Kidney capillary endothelial cell (primary cell): ENCODE data around the gene BARD1.
"Not testable (repeated sequence)": the region's sequence is repeated elsewhere in the genome, so short reads cannot be mapped to it uniquely, and the experiment has no call there.

Experiments used
- DNase-seq: peaks from one replicate; pipeline ENCODE4 v3.0.0-alpha.2; 2018; ENCODE audit warnings: low spot score

Gene BARD1

GRCh38 chr2:214765180-214765579 lies 44.3 kb downstream of the BARD1 start:
- no peak for DNase-seq

- DNase-seq = no peak
These were observed 56.0 kb downstream of the BARD1 start for GRCh38 chr2:214753455-214753854.

DNA sequence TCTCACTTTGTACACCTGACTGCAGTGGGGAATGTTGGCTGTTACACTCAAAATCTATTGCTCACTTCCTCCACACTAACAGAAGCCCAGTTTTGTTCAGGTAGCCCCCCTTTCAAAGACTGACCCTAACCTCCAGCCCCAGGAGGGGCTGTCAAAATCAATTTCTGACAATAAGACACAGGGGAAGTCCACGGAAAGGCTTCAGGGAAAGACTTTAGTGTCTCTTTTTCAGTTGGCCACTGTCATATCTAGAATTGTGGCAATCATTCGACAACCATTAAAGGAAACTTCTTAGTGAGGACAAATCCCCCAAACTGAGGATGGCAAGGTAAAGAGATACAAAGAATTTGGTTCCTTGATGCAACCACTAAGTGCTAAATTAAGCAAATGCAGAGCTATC lies 59.0 kb downstream of the BARD1 start:
- no peak for DNase-seq

DNA sequence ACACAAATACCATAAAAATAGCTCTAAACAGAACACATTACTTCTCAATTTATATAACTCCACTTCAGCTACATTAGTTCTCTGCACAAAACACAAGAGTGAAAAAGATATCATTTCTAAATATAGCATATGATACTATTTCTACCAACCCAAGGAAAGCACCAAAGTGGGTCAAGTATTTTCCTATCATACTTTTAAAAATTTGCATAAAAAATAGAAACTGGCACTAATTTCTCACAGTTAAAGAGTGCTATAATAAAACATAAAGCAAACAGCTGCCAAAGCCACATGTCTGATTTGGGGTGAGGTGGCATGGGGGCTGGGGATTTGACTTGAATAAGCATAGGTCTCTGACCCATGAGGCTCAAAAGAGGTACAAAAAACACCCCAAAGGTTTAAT lies 61.5 kb downstream of the BARD1 start:
- DNase-seq = no peak

DNA sequence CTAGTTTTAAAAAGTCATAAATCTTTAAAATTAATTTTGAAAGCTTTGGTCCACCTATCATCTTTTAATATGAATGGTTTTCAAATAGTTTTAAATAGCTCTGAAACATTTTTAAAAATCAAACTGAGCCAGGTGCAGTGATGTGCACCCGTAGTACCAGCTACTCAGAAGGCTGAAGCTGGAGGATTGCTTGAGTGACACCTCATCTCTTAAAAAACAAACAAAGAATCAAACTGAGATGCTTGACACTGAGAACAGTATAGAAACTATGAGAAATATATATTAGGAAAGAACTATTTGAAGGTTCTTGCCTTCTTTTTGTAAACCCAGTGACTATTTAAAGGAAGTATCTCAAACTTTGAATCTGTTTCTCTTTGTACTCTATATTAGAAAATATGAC lies 67.4 kb downstream of the BARD1 start:
- DNase-seq = no peak

GRCh38 chr2:214740867-214741395 lies 68.6 kb downstream of the BARD1 start:
- no peak for DNase-seq

DNA sequence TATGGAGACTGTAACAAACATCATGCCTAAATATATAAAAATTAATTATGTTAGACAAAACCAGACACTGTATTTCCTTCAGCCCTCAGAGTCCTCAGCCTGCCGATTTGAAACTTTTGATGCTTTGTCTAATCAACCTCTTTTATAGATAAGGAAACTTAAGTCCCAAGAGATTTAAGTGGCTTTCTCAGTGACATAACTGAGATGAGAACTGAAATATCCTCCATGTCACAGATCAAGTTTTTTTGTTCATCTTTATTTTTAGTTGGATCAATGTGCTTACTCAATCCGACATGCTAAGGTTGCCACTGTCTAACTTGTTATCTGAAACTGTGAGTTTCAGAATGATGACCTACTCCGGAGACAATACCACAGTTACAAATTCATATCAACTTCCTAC lies 72.3 kb downstream of the BARD1 start:
- DNase-seq = no peak

GRCh38 chr2:214730800-214731407 lies 78.6 kb downstream of the BARD1 start:
- DNase-seq = no peak

- no peak for DNase-seq
These were observed 79.2 kb downstream of the BARD1 start for GRCh38 chr2:214730248-214730647.

DNA sequence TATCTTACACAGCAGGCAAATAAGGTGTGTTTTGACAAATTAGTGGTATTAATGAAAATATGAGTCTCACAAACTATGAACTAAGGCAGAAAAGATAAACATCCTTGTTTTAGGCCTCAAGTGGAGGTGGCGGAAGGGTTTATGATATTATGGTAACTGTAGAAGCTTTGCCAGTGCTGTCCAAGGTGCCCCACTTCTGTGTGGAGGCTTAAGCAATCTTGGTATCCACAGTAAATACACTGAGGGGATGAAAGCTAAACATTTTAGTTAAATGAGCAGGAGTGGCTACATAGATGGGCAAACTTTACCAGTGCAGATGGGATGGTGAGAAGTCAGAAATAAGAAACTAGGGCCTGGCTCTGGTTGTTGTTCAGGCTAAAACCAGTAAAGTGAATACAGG lies 84.7 kb downstream of the BARD1 start:
- no peak for DNase-seq

DNA sequence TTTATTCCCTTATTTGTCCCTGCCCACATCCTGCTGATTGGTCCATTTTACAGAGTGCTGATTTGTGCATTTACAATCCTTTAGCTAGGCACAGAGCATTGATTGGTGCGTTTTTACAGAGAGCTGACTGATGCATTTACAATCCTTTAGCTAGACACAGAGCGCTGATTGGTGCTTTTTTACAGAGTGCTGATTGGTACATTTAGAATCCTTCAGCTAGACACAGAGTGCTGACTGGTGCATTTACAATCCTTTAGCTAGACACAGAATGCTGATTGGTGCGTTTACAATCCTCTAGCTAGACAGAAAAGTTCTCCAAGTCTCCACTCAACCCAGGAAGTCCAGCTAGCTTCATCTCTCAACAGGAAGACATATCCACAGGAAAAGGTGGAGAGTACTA lies 91.6 kb downstream of the BARD1 start:
- not testable (repeated sequence) for DNase-seq

DNA sequence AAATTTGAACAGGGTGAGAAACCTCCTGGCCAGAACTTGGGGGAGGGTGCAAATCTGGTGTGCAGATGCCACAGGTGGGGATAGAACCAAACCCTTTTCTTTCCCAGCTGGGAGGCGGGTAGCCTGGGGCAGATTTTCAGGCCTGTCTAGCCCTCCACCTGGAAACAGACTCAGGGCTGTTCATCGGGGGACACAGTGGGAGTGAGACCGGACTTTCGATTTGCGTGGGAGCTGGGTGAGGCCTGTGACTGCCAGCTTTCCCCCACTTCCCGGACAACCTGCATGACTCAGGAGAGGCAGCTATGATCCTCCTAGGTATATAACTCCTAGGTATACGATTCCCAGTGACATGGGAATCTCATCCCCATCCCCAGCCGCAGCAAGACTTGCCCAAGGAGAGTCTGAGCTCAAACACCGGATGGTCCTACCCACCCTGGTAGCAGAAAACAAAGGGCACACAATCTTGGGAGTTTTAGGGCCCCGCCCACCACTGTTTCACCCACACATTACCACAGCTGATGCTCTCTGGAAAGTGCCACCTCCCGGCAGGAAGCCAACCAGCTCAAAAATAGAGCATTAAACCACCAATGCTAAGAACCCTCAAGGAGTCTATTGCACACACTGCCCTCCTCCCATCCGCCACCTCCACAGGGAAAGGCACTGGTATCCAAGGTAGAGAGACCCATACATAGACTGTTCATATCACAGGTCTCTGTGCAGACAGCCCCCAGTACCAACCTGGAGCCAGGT lies 92.5 kb downstream of the BARD1 start:
- no peak for DNase-seq

- DNase-seq = no peak
These were observed 94.5 kb downstream of the BARD1 start for GRCh38 chr2:214715025-214715424.

DNA sequence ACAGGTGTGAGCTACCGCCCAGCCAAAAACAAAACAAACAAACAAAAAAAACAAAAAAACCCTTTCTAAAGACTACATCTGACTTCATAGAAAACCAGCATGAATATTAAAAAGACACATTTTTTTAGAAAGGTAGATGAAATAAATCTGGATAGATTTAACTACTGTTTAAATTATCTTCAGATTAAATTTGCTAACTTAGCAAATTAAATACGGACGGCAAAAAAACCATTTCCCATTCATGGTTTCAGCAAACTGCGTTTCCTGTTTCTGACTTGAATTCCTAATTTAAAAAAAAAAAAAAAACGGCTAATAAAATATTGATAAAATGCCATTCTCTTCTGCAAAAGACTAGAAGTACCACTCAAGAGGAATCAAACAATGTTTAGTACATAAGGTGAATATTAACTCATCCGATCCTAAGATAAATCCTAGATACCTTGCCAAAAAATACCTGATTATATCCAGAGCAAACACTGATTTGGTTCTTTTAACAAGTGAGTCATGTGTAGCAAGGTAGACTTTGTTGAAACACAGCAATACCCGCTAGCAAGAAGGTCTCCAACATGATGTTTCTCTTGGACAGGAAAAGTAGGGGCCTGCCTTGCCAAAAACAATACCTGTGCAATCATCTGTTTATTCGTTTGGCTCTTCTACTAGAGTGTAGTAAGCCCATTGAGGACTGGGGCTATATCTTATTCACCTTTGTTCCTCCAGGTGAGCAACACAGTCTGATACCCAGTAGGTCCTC lies 96.2 kb downstream of the BARD1 start:
- no peak for DNase-seq

DNA sequence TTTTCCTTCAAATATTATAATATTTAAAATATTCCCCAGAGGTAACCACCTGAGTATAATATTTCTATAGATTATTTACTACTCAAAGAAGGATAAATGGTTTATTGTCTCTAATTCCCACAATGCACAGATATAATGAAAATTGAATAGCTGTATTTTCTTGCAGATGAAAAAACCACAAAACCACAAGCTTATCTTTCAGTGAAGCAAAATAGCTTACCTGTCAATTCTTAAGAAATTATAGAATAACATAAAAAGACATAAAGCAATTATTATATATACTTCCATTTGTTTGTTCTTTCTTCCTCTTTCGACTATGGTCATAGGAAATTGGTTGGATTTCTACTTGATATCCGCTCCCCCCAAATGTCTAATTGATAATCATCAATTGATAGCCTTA lies 98.8 kb downstream of the BARD1 start:
- no peak for DNase-seq

- no peak for DNase-seq
These were observed 102.5 kb downstream of the BARD1 start for GRCh38 chr2:214706986-214707385.

DNA sequence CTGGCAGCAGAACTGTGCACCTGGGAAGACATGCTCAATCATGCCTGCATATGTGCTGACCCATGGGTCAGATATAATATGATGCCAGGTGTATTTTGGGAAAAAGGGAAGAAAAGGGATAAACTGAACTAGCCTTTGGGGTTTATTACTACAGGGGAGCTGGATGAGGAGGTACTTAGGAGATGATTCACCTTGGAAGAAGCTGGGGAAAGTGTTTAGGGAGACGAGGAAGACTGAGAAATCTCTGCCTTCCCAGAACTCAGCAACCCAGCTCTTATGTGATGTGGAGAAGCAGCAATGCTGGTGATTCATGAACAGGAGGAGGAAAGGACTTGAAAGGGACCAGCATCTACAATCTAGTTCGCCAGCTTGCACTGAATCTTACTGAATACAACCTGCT lies 110.2 kb downstream of the BARD1 start:
- DNase-seq = no peak

- DNase-seq = no peak
These were observed 112.8 kb downstream of the BARD1 start for GRCh38 chr2:214696681-214697080.

DNA sequence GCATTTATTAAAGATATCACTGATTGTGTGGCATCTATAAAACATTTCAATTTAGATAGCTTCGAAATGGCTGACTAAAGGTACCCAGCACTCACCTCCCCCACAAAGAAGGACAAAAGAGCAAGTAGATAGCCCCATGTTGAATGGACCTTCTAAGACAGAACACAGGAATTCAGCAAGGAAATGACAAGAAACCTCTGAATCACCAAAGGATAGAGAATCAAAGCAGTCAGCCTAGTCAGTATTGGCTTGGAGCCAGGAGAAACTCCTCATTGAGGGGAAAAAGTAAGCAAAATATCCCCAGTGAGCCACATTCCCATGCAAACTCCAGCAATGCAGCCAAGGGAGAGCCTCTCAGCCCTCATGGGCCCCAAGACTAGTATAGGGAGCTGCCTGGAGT lies 113.7 kb downstream of the BARD1 start:
- peak; percentile 80 for DNase-seq

DNA sequence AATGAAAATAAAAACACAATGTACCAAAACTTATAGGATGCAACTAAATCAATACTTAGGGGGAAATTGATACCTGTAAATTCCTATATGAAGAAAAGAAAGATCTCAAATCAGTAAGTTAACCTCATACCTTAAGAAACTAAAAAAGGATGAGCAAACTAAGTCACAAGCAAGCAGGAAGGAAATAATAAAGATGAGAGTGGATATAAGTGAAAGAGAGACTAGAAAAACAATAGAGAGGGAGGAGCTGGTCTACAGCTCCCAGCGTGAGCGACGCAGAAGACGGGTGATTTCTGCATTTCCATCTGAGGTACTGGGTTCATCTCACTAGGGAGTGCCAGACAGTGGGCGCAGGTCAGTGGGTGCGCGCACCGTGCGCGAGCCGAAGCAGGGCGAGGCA lies 125.9 kb downstream of the BARD1 start:
- not testable (repeated sequence) for DNase-seq

GRCh38 chr2:214679736-214680135 lies 129.7 kb downstream of the BARD1 start:
- no peak for DNase-seq

GRCh38 chr2:214676421-214677089 lies 132.9 kb downstream of the BARD1 start:
- no peak for DNase-seq
